Calu3 (cell line): ENCODE data around the gene ELMO1. TPM values are rescaled to one million over a fixed set of nuclear protein-coding genes. Genes with fewer than 3 reads are reported as not detected.

Source experiments
- BruUV-seq: library from RNA; stranded (reverse); fragments of 400-500 nt; replicated peaks from 2 replicates; lab custom pipeline; 2021; lab: Mats Ljungman, UMichigan
- CTCF ChIA-PET: fragments of 300-600 bp; sonication (Branson Sonifier 250); formaldehyde crosslinking; loops from one replicate; lab custom pipeline; 2022; ENCODE audit warnings: antibody characterized with exemption; lab: Charles Lee
- DNase-seq: peaks from one replicate; pipeline ENCODE4 v3.0.0; 2022
- H3K27ac Mint-ChIP-seq: one replicate; pipeline ENCODE4 v1.8.0; 2022; ENCODE audit warnings: mixed read lengths; ENCODE audit not compliant: unreplicated experiment
- H3K27me3 Mint-ChIP-seq: one replicate; pipeline ENCODE4 v1.8.0; 2022; ENCODE audit warnings: mixed read lengths; ENCODE audit not compliant: unreplicated experiment
- H3K36me3 Mint-ChIP-seq: one replicate; pipeline ENCODE4 v1.8.0; 2022; ENCODE audit warnings: mild to moderate bottlenecking, moderate library complexity, mixed read lengths; ENCODE audit not compliant: insufficient read depth, unreplicated experiment
- H3K4me1 Mint-ChIP-seq: one replicate; pipeline ENCODE4 v1.8.0; 2022; ENCODE audit warnings: mild to moderate bottlenecking, low read depth, mixed read lengths; ENCODE audit not compliant: unreplicated experiment
- H3K4me3 Mint-ChIP-seq: one replicate; pipeline ENCODE4 v1.8.0; 2022; ENCODE audit warnings: mild to moderate bottlenecking, low read depth, moderate library complexity, mixed read lengths; ENCODE audit not compliant: unreplicated experiment
- H3K9me3 Mint-ChIP-seq: one replicate; pipeline ENCODE4 v1.8.0; 2022; ENCODE audit warnings: low read depth, mixed read lengths; ENCODE audit not compliant: unreplicated experiment
- CTCF ChIP-seq: fragments of 200-600 bp; IDR thresholded peaks from one replicate; pipeline ENCODE4 v1.8.0; 2022; ENCODE audit warnings: antibody characterized with exemption; ENCODE audit not compliant: unreplicated experiment
- intact Hi-C: fragments of 100-400 bp; cut with micrococcal nuclease; formaldehyde crosslinking; loops from one replicate; pipeline ENCODE4 v1.10.0; 2022; ENCODE audit not compliant: unreplicated experiment
- total RNA-seq: library from RNA; stranded (reverse); gene quantifications from 2 replicates; pipeline ENCODE4 v1.2.3, GENCODE V29; 2022

ELMO1 gene
- total RNA-seq, 1 experiment from 2014 or later = not detected

GRCh38 chr7:37304921-37305320 lies 143.7 kb downstream of the ELMO1 start:
- no peaks in the 10 kb centered on the region for H3K4me1 Mint-ChIP-seq

GRCh38 chr7:37297546-37297945 lies 151.1 kb downstream of the ELMO1 start:
- BruUV-seq = no TSS peak
- CTCF ChIA-PET = interaction anchor here (0.6 kb wide), 1 partner anchor 11 kb away, joined by 5 read pairs; no protein-coding TSS in a partner anchor
- Mint-ChIP-seq H3K27me3 (no peaks in the 10 kb centered on the region), H3K36me3 (no peaks in the 10 kb centered on the region), H3K4me3 (no peak overlapping the region), H3K27ac (no peak overlapping the region), H3K9me3 (peaks cover 3% of the 10 kb centered on the region), H3K4me1 (no peaks in the 10 kb centered on the region)
- intact Hi-C loops = no loop called here
- no peak for DNase-seq
- TF ChIP-seq CTCF = no peak

More at GRCh38 chr7:37304921-37305320, 143.7 kb downstream of the ELMO1 start:
- intact Hi-C loops = no loop called here
- BruUV-seq = no TSS peak
- Mint-ChIP-seq H3K27me3 (peaks cover 37% of the 10 kb centered on the region), H3K9me3 (peaks cover 14% of the 10 kb centered on the region), H3K27ac (no peak overlapping the region), H3K36me3 (no peaks in the 10 kb centered on the region), H3K4me3 (no peak overlapping the region)
- no peak for TF ChIP-seq CTCF
- CTCF ChIA-PET = no interaction called here
- DNase-seq = no peak

- CTCF ChIA-PET = interaction anchor here (1.0 kb wide), 1 partner anchor 14 kb away, joined by 3 read pairs; no protein-coding TSS in a partner anchor
- Mint-ChIP-seq H3K9me3 (peaks cover 3% of the 10 kb centered on the region), H3K27ac (no peak overlapping the region), H3K4me3 (no peak overlapping the region), H3K4me1 (no peaks in the 10 kb centered on the region), H3K36me3 (no peaks in the 10 kb centered on the region), H3K27me3 (no peaks in the 10 kb centered on the region)
- no peak for TF ChIP-seq CTCF
- BruUV-seq = no TSS peak
- intact Hi-C loops = no loop called here
- no peak for DNase-seq
These were observed 153.3 kb downstream of the ELMO1 start for GRCh38 chr7:37295401-37295800.

- no peak for TF ChIP-seq CTCF
- Mint-ChIP-seq H3K27me3 (no peaks in the 10 kb centered on the region), H3K9me3 (peaks cover 3% of the 10 kb centered on the region), H3K4me3 (no peak overlapping the region), H3K27ac (no peak overlapping the region), H3K36me3 (no peaks in the 10 kb centered on the region), H3K4me1 (no peaks in the 10 kb centered on the region)
- BruUV-seq = no TSS peak
- CTCF ChIA-PET = no interaction called here
- DNase-seq = no peak
- intact Hi-C loops = no loop called here
These were observed 157.9 kb downstream of the ELMO1 start for GRCh38 chr7:37290731-37291130.
